NCI-H2081 treated with DMSO at 0.1 percent for 48 hours (cell line): ENCODE results near the gene FOXJ3.

Experiments used
- DNase-seq: peaks from one replicate; lab custom pipeline; 2025; lab: John Stamatoyannopoulos, UW

The FOXJ3 gene

GRCh38 chr1:42311138-42311537 lies 23.9 kb downstream of the FOXJ3 start:
- no peak for DNase-seq

- no peak for DNase-seq
Measured at GRCh38 chr1:42306977-42307376, 28.1 kb downstream of the FOXJ3 start.

DNA sequence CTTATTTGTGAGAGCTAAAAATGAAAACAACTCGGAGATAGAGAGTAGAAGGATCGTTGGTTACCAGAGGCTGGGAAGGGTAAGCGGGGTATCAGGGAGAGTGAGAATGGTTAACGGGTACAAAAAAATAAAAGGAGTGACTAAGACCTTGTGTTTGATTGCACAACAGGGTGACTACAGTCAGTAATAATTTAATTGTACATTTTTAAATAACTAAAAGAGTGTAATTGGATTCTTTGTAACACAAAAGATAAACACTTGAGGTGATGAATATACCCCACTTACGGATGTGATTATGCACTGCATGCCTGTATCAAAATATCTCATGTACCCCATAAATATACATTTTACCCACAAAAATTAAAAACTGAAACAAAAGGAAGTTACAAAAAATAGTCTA lies 29.4 kb downstream of the FOXJ3 start:
- DNase-seq, result no peak

DNA sequence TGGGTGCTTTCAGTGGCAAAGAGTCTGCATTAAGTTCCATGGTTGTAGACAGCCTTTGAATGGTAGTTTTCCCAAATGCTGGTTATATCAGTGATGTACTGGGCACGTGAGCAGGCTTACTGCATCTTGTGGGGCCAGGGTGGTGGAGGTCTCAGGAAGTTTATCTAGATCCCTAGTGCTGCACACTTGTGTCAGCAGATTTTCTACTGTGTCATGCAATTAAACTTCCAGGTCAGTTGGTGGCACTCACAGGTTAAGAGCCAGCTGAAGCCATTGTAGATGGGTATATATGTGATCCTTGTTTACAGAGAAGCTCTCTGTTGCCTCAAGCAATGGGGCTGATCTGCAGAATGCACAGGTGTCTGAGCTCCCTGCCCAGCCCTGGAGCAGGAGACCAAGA lies 33.0 kb downstream of the FOXJ3 start:
- DNase-seq, result no peak

- no peak for DNase-seq
Measured at GRCh38 chr1:42298520-42298919, 36.5 kb downstream of the FOXJ3 start.

- no peak for DNase-seq
Measured at GRCh38 chr1:42295816-42296215, 39.2 kb downstream of the FOXJ3 start.

GRCh38 chr1:42290130-42290529 lies 44.9 kb downstream of the FOXJ3 start:
- DNase-seq, result no peak

GRCh38 chr1:42288311-42288985 lies 46.6 kb downstream of the FOXJ3 start:
- DNase-seq, result no peak

- no peak for DNase-seq
Measured at GRCh38 chr1:42282867-42283583, 52.0 kb downstream of the FOXJ3 start.

GRCh38 chr1:42282024-42282579 lies 52.9 kb downstream of the FOXJ3 start:
- no peak for DNase-seq

- no peak for DNase-seq
Measured at GRCh38 chr1:42280821-42281220, 54.2 kb downstream of the FOXJ3 start.

DNA sequence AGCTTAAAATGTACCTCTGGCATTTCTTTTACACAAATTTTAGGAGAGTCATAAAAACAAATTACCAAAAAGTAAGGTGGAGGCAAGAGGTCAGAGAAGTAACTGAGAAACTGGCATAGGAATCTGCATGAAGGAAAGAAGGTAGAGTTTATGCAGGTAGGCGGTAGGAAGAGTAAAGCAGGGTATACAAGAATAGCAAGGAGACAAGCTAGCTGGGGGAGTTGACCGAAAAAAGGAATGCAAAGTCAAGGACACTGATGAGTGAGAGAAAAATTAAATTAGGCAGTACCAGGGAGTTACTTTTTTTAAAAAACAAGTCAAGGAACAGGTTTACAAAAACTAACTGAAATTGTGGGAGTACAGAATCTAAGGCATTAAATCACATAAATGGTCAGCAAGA lies 56.0 kb downstream of the FOXJ3 start:
- DNase-seq, result no peak

GRCh38 chr1:42272920-42273319 lies 62.1 kb downstream of the FOXJ3 start:
- DNase-seq, result no peak

DNA sequence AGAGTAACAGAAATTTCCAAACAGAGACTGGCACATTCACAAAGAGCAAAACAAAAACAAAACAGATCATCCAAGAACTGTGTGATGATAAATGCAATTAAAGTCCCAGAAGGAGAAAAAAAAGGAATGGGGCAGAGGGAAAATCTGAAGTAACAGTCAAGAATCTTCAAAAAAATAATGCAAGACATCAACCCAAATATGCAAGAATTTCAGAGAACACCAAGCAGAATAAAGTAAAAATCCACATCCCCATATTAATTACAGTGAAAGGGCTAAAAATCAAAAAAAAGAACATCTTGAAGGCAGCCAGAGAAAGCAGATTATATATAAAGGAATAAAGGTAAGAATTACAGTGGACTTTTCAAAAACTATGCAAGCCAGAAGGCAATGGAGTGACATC lies 67.1 kb downstream of the FOXJ3 start:
- DNase-seq, result no peak

DNA sequence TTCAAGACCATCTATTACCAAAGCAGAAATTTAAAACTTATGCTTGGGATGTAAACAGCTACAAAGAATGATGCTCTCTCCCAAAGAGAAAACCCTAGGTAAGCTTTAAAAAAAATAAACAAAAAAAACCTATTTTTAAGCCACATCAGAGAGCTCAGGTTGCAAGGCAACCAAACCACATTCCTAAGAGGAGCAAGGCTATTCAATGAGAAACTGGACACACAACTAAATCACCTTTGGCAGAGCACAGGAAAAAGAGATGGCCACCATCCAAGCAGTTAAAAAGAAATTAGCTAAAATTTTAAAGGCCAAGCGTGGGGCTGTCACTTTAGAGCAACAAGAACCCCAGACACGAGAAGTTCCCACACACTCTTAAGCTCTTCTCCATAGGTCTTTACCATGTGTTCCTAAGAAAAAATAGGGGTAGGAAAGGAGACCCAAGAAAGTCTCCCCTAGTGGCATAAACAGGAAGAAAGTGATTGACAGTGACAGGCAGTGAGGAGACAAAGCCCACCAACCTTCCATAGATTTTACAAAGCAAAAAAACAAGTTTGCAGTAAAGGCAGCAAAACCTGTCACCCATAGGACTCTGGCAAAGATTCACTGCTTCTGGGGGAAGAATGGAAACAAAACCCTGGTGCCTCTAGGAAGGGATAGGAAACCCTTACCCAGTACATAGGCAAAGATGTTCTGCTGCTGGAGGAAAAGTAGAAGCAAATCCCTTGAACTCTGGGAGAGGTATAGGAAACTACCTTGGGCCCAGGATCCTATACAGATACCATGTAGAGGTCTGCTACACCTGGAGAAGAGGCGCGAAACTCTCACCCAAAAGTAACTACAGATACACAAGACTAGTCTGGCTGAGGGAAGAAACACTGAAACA lies 68.5 kb downstream of the FOXJ3 start:
- no peak for DNase-seq

DNA sequence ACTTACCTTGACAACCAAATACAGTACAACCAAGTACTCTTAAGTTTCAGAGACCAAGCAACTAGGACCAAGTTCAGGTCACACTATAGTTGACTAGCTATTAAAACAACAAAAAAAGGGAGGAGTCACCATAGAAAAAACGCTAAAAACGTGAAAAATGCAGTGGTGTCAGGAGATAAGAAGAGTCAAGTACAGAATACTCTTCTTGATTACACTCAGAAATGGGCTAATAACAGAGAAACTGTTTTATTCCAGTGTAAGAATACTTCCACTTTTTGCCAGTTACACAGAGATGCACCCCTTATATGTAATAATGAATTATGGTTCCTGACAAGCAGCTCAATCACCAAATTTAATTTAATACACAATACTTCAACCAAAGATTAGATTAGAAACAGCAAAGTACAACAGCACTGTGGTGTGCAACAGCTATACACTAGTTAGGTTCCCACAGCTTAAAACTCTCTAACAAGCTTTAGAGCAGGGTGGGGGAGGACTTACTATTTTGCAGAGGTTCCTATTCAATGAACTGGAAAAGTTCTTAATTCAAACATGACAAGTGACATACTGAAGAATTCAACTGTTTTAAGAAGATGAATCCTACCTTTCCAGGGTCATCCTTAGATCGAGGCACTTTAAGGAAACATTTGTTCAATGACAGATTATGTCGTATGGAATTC lies 70.4 kb downstream of the FOXJ3 start:
- no peak for DNase-seq

DNA sequence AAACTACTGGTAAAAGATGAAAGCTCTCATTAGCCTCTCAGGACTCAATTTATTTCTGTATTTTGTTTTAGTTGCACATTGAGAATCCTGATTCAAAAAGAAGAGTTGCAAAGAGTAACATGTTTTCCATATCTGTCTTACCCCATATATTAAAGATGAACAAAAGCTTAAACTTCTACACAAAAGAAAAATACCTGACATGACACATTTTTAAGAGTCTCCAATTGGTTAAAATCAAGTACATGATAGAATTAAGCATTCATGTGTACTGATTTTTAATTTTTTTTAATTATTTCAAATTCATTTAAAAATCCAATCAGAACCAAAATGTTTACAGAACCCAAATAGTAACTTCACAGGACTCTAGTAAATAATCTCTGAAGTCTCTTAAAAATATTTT lies 72.0 kb downstream of the FOXJ3 start:
- no peak for DNase-seq

GRCh38 chr1:42260376-42261070 lies 74.5 kb downstream of the FOXJ3 start:
- no peak for DNase-seq

GRCh38 chr1:42259739-42260064 lies 75.3 kb downstream of the FOXJ3 start:
- DNase-seq, result no peak

- DNase-seq, result no peak
Measured at GRCh38 chr1:42259059-42259738, 75.8 kb downstream of the FOXJ3 start.

DNA sequence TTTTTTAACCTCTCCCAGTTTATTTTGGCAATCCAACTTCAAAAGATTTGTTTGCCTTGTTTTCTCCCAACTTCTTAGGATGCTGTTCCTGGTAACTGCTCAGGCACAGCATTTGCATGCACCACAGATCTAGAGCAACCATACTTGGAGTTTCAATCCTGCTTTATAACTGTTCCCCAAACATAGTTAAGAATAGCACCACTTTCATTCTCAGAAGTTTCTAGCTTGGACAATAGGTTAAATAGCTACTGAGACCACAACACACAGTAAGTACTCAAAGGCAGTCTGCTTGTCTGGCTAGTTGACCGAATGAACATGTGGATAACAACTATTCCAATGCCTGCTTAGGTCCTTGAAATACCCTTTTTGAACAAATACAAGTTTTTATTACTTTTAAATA lies 76.8 kb downstream of the FOXJ3 start:
- DNase-seq, result no peak
